AG04450 (cell line): ENCODE measurements around the gene UBE2L3. TPM values are rescaled to one million over a fixed set of nuclear protein-coding genes. Genes with fewer than 3 reads are reported as not detected.
A peak's percentile ranks its signal among the peaks of the same experiment; 100 is the strongest.

ENCODE experiments used
- CTCF ChIA-PET: fragments of 300-600, 350-600 bp; formaldehyde crosslinking; extraction: SDS; loops from one replicate; lab custom pipeline; 2022; ENCODE audit warnings: antibody characterized with exemption, inconsistent platforms; lab: Charles Lee
- POLR2A ChIA-PET: fragments of 350-600 bp; formaldehyde crosslinking; extraction: SDS; loops from one replicate; lab custom pipeline; 2021; ENCODE audit warnings: antibody characterized with exemption, inconsistent platforms; lab: Yijun Ruan, JAX
- DNase-seq: peaks from one replicate; pipeline ENCODE4 v3.0.0-alpha.2; 2011; ENCODE audit warnings: low read depth, low spot score
- H3K27ac ChIP-seq: one replicate; pipeline ENCODE4 v1.5.1; 2012; ENCODE audit warnings: low read depth, low read length, control low read depth
- H3K27me3 ChIP-seq: one replicate; pipeline ENCODE4 v1.6.0; 2012; ENCODE audit warnings: low read length; ENCODE audit not compliant: control insufficient read depth, insufficient read depth
- H3K4me3 ChIP-seq: 2 replicates; pipeline ENCODE4 v1.5.1; 2011; ENCODE audit warnings: mild to moderate bottlenecking, low read depth, low read length, control low read depth
- H3K9me3 ChIP-seq: 2 replicates; pipeline ENCODE4 v1.5.1; 2012; ENCODE audit warnings: low read length; ENCODE audit not compliant: control insufficient read depth, insufficient read depth
- CTCF ChIP-seq: IDR thresholded peaks from 2 replicates; pipeline ENCODE4 v1.5.1; 2011; ENCODE audit warnings: low read depth, low read length, control low read depth, inconsistent platforms
- polyA plus RNA-seq: library from polyadenylated mRNA; depleted of rRNA; stranded (reverse); fragments of >200 nt; gene quantifications from 2 replicates; pipeline ENCODE4 v1.2.3, GENCODE V29; 2011

The UBE2L3 gene
- polyA plus RNA-seq, 1 experiment, result 77.2 TPM

GRCh38 chr22:21585389-21585788, 17.9 kb downstream of the UBE2L3 start:
- Histone ChIP-seq H3K27me3 (no peaks in the 10 kb centered on the region), H3K27ac (no peak overlapping the region), H3K4me3 (no peak overlapping the region), H3K9me3 (no peaks in the 10 kb centered on the region)
- no peak for DNase-seq
- TF ChIP-seq CTCF, result no peak
- ChIA-PET CTCF (no interaction called here), POLR2A (no interaction called here)

- no peak overlapping the region for H3K4me3 ChIP-seq
- TF ChIP-seq CTCF, result no peak
- H3K9me3 ChIP-seq, result no peaks in the 10 kb centered on the region
- peak overlapping the region; percentile 22 for H3K27ac ChIP-seq
- ChIA-PET POLR2A (no interaction called here), CTCF (interaction anchor here (1.0 kb wide), 1 partner anchor 41 kb away, joined by 3 read pairs; no protein-coding TSS in a partner anchor)
- no peaks in the 10 kb centered on the region for H3K27me3 ChIP-seq
- peak; percentile 45 for DNase-seq
These were observed 20.5 kb downstream of the UBE2L3 start for GRCh38 chr22:21587803-21588611.

- POLR2A ChIA-PET, result interaction anchor here (0.7 kb wide), 1 partner anchor 13 kb away, joined by 3 read pairs; no protein-coding TSS in a partner anchor
- no peaks in the 10 kb centered on the region for H3K27me3 ChIP-seq
- H3K9me3 ChIP-seq, result no peaks in the 10 kb centered on the region
- TF ChIP-seq CTCF, result no peak
- CTCF ChIA-PET, result no interaction called here
- H3K4me3 ChIP-seq, result no peak overlapping the region
- H3K27ac ChIP-seq, result no peak overlapping the region
- no peak for DNase-seq
These were observed 21.9 kb downstream of the UBE2L3 start for GRCh38 chr22:21589396-21589795.

- Histone ChIP-seq H3K27ac (no peak overlapping the region), H3K4me3 (no peak overlapping the region), H3K27me3 (no peaks in the 10 kb centered on the region), H3K9me3 (no peaks in the 10 kb centered on the region)
- no peak for DNase-seq
- ChIA-PET CTCF (no interaction called here), POLR2A (no interaction called here)
- TF ChIP-seq CTCF, result no peak
These were observed 23.5 kb downstream of the UBE2L3 start for GRCh38 chr22:21590809-21591641.

- DNase-seq, result no peak
- Histone ChIP-seq H3K27ac (no peak overlapping the region), H3K9me3 (no peaks in the 10 kb centered on the region), H3K27me3 (no peaks in the 10 kb centered on the region), H3K4me3 (no peak overlapping the region)
- TF ChIP-seq CTCF, result no peak
- POLR2A ChIA-PET, result no interaction called here
- CTCF ChIA-PET, result no interaction called here
These were observed 24.2 kb downstream of the UBE2L3 start for GRCh38 chr22:21591695-21592094.
